ENCODE results near the gene CABLES1. TPM values are rescaled to one million over a fixed set of nuclear protein-coding genes. Genes with fewer than 3 reads are reported as not detected.

Gene CABLES1
- total RNA-seq, 1 donor from 2014 or later: 4.2 TPM

GRCh38 chr18:23306822-23307221 lies 171.5 kb downstream of the CABLES1 start:
- no peak for TF ChIP-seq CTCF (IDR thresholded peaks at IDR 0.05; ENCODE audit: unreplicated experiment)
- H3K27ac Mint-ChIP-seq: no peak overlapping the region
- H3K9me3 Mint-ChIP-seq (ENCODE audit: low read depth): no peaks in the 10 kb centered on the region
- DNase-seq (ENCODE audit: low spot score, unreplicated experiment): no peak
- H3K36me3 Mint-ChIP-seq (ENCODE audit: insufficient read depth): peaks cover 2% of the 10 kb centered on the region
- no peak overlapping the region for H3K4me3 Mint-ChIP-seq (ENCODE audit: low read depth)
- H3K4me1 Mint-ChIP-seq (ENCODE audit: low read depth): no peaks in the 10 kb centered on the region
- H3K27me3 Mint-ChIP-seq: no peaks in the 10 kb centered on the region

- Mint-ChIP-seq H3K9me3 (ENCODE audit: low read depth) (no peaks in the 10 kb centered on the region), H3K36me3 (ENCODE audit: insufficient read depth) (peaks cover 2% of the 10 kb centered on the region), H3K4me3 (ENCODE audit: low read depth) (no peak overlapping the region), H3K4me1 (ENCODE audit: low read depth) (no peaks in the 10 kb centered on the region), H3K27ac (no peak overlapping the region), H3K27me3 (no peaks in the 10 kb centered on the region)
- DNase-seq (ENCODE audit: low spot score, unreplicated experiment): no peak
- no peak for TF ChIP-seq CTCF (IDR thresholded peaks at IDR 0.05; ENCODE audit: unreplicated experiment)
Measured at GRCh38 chr18:23307567-23308295, 172.4 kb downstream of the CABLES1 start.

Other genes starting within 250 kb of the CABLES1 start
- 72.8 and 75.2 TPM in 2 replicates for gene RBBP8, start 202.2 kb upstream of the CABLES1 start, total RNA-seq